Omental fat pad (tissue), 4 donors: ENCODE data around the gene CELF2. TPM values are rescaled to one million over a fixed set of nuclear protein-coding genes. Genes with fewer than 3 reads are reported as not detected.

ENCODE experiments used
- ATAC-seq: fragments of 150-250 bp; one replicate; pipeline ENCODE4 v1.9.1; 2016; ENCODE audit warnings: mild to moderate bottlenecking, moderate library complexity; ENCODE audit not compliant: low FRiP score
- DNase-seq: peaks from one replicate; pipeline ENCODE4 v3.0.0-alpha.2; 2019; ENCODE audit warnings: low spot score
- CTCF ChIP-seq, 3 donors: fragments of 450-650 bp; IDR thresholded peaks; one replicate each; pipeline ENCODE4 v1.5.1; 2016 to 2017; ENCODE audit warnings: antibody characterized with exemption in 3 of 3, mild to moderate bottlenecking in 3 of 3, moderate library complexity in 2 of 3
- total RNA-seq, 4 donors: library from RNA; depleted of rRNA; stranded (reverse); fragments of >200 nt; gene quantifications; one replicate each; pipeline ENCODE4 v1.1.0, GENCODE V29; 2016

Gene CELF2
- total RNA-seq, 4 donors from 2014 or later: 81.7 to 116 (median 104) TPM

- DNase-seq: no peak
These were observed 258.8 kb downstream of the CELF2 start for GRCh38 chr10:11276449-11276990.

GRCh38 chr10:11279314-11279713 lies 261.6 kb downstream of the CELF2 start:
- DNase-seq (no peak), ATAC-seq (no peak)
- no peak for TF ChIP-seq CTCF (IDR thresholded peaks at IDR 0.05)

More at GRCh38 chr10:11276449-11276990, 258.8 kb downstream of the CELF2 start:
- no peak for TF ChIP-seq CTCF (IDR thresholded peaks at IDR 0.05)
- no peak for ATAC-seq

- no peak for TF ChIP-seq CTCF (IDR thresholded peaks at IDR 0.05)
- DNase-seq: no peak
- no peak for ATAC-seq
These were observed 262.7 kb downstream of the CELF2 start for GRCh38 chr10:11280187-11280932.

GRCh38 chr10:11282156-11282555 lies 264.5 kb downstream of the CELF2 start:
- ATAC-seq (no peak), DNase-seq (no peak)
- no peak for TF ChIP-seq CTCF (IDR thresholded peaks at IDR 0.05)

- TF ChIP-seq CTCF (IDR thresholded peaks at IDR 0.05): no peak
- ATAC-seq: no peak
- DNase-seq: no peak
These were observed 265.0 kb downstream of the CELF2 start for GRCh38 chr10:11282661-11283060.

- DNase-seq (no peak), ATAC-seq (no peak)
- TF ChIP-seq CTCF (IDR thresholded peaks at IDR 0.05): no peak
These were observed 266.8 kb downstream of the CELF2 start for GRCh38 chr10:11284291-11285085.
